HUES64 (cell line): ENCODE results near the gene AP2M1.
A peak's percentile ranks its signal among the peaks of the same experiment; 100 is the strongest.

Source experiments
- H3K27ac ChIP-seq: 2 replicates; pipeline ENCODE4 v1.7.0; 2013; ENCODE audit warnings: low read depth, low read length, inconsistent platforms
- H3K27me3 ChIP-seq: 2 replicates; pipeline ENCODE4 v1.6.1; 2013; ENCODE audit warnings: mild to moderate bottlenecking, low read length; ENCODE audit not compliant: insufficient read depth
- H3K36me3 ChIP-seq: 2 replicates; pipeline ENCODE4 v1.6.1; 2013; ENCODE audit warnings: mild to moderate bottlenecking, low read length; ENCODE audit not compliant: insufficient read depth
- H3K4me1 ChIP-seq: 2 replicates; pipeline ENCODE4 v1.6.1; 2013; ENCODE audit warnings: mild to moderate bottlenecking, low read length, moderate library complexity; ENCODE audit not compliant: insufficient read depth
- H3K4me3 ChIP-seq: 2 replicates; pipeline ENCODE4 v1.5.1; 2013; ENCODE audit warnings: mild to moderate bottlenecking, low read length, moderate library complexity
- H3K9ac ChIP-seq: 2 replicates; pipeline ENCODE4 v1.6.1; 2013; ENCODE audit warnings: mild to moderate bottlenecking, low read depth, low read length
- H3K9me3 ChIP-seq: 2 replicates; pipeline ENCODE4 v1.6.1; 2013; ENCODE audit warnings: low read depth, low read length; ENCODE audit not compliant: insufficient read depth
- WGBS: fragments of 150-250, 120-280 bp; methylation state at CpG from one replicate; pipeline ENCODE4 v1.1.7; 2013; ENCODE audit warnings: missing lambda C conversion rate; 5-methylcytosine and 5-hydroxymethylcytosine counted together

Gene AP2M1

DNA sequence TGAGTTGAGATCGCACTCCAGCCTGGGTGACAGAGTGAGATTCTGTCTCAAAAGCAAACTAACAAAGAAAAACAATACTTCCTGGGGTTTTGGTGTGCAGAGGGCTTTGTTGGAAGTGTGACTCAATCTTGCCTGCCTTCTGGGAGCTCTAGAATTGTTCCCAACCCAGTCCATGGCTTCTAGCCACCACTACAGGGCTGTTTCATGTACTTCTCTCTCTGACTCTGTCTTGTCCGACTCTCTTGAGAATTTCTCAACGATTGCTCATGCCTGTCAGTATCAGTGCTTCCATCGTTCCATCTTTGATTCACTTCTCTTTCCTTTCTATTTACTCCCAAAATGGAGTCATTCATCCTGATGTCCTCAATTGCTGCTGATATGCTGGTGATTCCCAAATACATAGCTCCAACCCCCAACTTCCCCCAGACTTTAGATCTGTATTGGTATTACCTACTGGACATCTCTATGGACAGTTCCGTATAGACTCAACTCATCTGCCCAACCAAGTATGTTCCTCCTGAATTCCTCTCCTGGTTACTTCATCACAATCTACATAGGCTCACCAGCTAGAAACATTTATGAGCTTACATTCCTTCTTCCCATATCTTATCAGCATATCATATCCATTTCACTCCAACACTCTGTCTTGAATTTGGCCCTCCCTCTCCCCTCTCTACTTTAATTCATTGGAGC lies 1.8 kb upstream of the AP2M1 start:
- H3K4me1 ChIP-seq = peaks cover 16% of the 10 kb centered on the region
- H3K4me3 ChIP-seq = no peak overlapping the region
- H3K27me3 ChIP-seq = no peaks in the 10 kb centered on the region
- WGBS = 95% methylated on average over 5 of the region's 5 CpGs
- no peak overlapping the region for H3K9ac ChIP-seq
- no peaks in the 10 kb centered on the region for H3K9me3 ChIP-seq
- peaks cover 50% of the 10 kb centered on the region for H3K36me3 ChIP-seq
- H3K27ac ChIP-seq = no peak overlapping the region

DNA sequence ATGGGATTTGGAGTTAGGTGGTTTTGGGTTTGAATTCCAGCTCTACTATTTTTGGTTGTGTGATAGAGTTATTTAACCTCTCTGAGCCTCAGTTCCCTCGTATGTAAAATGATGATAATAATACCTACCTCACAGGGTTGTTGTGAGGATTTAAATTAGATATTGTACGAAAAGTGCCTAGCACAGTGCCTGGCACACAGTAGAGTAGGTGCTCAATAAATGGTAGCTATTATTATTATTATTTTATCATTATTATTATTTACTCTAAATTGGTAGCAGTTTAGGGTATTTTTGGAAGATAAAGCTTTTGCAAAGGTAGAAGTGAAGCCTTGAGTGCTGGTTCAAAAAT lies 1.3 kb upstream of the AP2M1 start:
- no CpG with 5 or more reads among the region's 2 CpGs for WGBS
- Histone ChIP-seq H3K4me1 (peaks cover 16% of the 10 kb centered on the region), H3K4me3 (no peak overlapping the region), H3K27me3 (no peaks in the 10 kb centered on the region), H3K27ac (no peak overlapping the region), H3K9me3 (no peaks in the 10 kb centered on the region), H3K9ac (no peak overlapping the region), H3K36me3 (peaks cover 50% of the 10 kb centered on the region)

DNA sequence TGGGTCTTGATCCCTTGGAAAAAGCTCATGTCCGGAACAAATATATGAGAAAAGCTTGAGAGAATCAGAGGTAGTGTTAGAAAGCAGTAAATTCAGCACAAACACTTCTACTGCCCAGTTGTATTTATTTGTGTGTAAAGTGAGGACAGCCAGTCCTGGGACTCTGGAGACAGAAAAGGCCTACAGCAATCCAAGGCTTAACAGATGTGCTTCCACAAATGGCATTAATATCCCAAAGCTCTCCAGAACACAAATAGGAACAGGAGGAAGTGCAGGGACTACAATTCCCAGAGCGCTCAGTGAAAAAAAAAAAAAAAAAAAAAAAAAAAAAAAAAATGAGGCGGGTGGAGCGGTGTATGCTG lies 390 bp upstream of the AP2M1 start:
- Histone ChIP-seq H3K27me3 (no peaks in the 10 kb centered on the region), H3K36me3 (peaks cover 50% of the 10 kb centered on the region), H3K9ac (no peak overlapping the region), H3K9me3 (no peaks in the 10 kb centered on the region), H3K4me1 (peaks cover 16% of the 10 kb centered on the region), H3K27ac (no peak overlapping the region), H3K4me3 (peak overlapping the region; percentile 18; the same call in 1 of the 2 replicates)
- WGBS = 0% methylated on average over 3 of the region's 4 CpGs

DNA sequence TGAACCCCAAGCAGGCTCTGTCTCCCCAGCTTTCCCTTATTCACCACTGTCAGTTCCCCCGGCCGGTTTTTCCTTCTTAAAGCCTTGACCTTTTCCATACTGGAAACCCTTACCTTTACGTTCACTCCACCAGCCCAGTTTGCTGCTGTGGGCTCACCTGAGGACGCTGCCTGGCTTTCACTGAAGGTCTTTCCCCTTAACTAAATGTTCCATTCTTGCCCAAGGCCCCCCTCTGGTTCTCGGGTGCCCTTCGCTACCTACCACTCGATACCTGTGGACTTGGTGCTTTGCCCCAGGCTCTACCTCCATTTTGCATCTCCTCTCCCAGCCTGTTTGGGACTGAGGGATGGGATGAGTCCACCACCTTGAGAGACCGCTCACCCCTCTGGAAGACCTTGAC lies 851 bp downstream of the AP2M1 start:
- Histone ChIP-seq H3K4me1 (peaks cover 16% of the 10 kb centered on the region), H3K9me3 (no peaks in the 10 kb centered on the region), H3K36me3 (peaks cover 53% of the 10 kb centered on the region), H3K4me3 (peak overlapping the region; percentile 97), H3K27ac (peak overlapping the region; percentile 98), H3K9ac (peak overlapping the region; percentile 89), H3K27me3 (no peaks in the 10 kb centered on the region)
- 5% methylated on average over 8 of the region's 8 CpGs for WGBS

DNA sequence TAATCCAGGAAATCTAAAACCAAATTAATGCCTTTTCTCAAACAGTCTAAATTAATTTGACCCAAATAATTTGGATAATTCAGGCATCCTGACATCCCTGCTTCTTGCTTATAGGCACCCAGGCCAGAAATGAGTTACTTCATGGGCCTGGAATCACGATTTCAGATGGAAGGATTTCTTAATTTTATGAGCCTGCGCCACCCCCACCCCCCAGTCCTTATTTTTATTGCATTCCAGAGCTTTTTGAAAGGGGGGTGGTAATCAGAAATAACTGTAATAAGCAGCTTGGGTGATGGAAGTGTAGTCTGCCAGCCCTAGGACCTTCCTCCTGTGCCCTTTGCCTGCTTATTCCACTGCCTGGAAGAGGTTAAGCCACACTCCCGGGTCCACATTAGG lies 1.3 kb downstream of the AP2M1 start:
- Histone ChIP-seq H3K27ac (peak overlapping the region; percentile 98), H3K9me3 (no peaks in the 10 kb centered on the region), H3K27me3 (no peaks in the 10 kb centered on the region), H3K4me3 (peak overlapping the region; percentile 97), H3K4me1 (peaks cover 16% of the 10 kb centered on the region), H3K36me3 (peaks cover 55% of the 10 kb centered on the region), H3K9ac (peak overlapping the region; percentile 89)
- WGBS = 0% methylated on average over 1 of the region's 3 CpGs

DNA sequence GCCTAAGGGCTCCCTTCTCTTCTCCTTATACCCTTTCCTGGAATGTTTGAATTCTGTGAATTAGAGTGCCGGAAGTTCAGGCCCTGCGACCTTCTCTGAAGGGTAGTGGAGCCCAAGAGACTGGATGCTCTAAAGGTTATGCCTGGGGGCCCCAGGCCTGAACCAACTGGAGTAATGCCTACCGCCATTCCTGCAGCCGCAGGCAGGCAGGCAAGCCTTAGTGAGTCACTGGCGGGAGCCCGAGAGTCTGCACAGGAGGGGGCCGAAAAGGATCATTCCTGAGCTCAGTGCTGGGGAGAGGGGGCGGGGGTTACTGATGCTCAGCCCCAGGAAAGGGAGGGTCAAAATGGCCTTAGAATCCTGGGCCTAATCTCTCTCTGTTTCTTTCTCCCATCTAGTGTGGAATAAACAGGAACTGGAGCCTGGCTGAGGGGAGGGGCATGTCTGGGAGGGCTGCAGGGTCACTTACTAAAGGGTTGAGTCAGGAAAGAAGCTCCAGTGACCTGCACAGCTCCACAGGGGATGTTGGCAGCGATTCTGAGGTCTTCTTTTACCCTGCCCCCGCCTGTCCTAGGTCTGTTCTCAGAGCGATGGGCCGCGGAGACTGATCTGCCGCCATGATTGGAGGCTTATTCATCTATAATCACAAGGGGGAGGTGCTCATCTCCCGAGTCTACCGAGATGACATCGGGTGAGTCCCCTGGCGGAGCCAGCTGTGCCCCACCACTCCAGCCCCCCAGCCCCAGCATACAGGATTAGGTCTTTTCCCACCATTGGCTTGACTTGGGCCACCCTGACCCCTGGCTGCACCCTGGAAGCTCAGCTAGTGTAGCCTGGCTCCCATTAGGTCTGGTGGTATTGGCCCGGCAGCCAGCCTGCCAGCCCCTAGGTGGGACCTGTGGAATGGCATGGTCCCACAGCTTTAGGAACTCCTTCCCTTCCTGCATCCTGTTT lies 2.0 kb downstream of the AP2M1 start:
- H3K4me3 ChIP-seq = peak overlapping the region; percentile 97
- H3K27ac ChIP-seq = peak overlapping the region; percentile 98
- H3K4me1 ChIP-seq = peaks cover 16% of the 10 kb centered on the region
- H3K9ac ChIP-seq = peak overlapping the region; percentile 89
- no peaks in the 10 kb centered on the region for H3K9me3 ChIP-seq
- WGBS = 17% methylated on average over 19 of the region's 19 CpGs
- H3K36me3 ChIP-seq = peaks cover 55% of the 10 kb centered on the region
- H3K27me3 ChIP-seq = no peaks in the 10 kb centered on the region

DNA sequence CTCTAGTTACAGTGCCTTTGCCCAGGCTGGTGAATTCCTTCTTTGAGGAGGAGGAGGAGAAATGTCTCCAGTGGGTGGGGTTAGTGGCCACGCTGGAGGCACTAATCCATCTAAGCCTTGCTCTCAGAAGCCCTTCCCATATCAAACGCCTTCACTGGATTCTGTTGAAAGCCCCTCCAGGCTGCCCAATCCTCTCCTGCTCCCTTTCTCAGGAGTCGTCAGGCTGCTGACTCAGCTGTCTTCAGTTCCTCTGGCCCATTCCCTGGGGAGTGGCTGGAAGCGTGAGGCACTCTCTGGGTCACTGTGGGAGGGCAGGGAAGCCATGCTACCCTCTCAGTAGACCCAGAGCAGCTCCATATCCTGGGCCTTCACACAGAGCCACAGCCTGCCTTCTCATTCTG lies 2.7 kb downstream of the AP2M1 start:
- Histone ChIP-seq H3K9me3 (no peaks in the 10 kb centered on the region), H3K27ac (peak overlapping the region; percentile 98), H3K27me3 (no peaks in the 10 kb centered on the region), H3K36me3 (peaks cover 55% of the 10 kb centered on the region), H3K4me1 (peaks cover 16% of the 10 kb centered on the region), H3K4me3 (peak overlapping the region; percentile 97), H3K9ac (peak overlapping the region; percentile 89)
- 59% methylated on average over 4 of the region's 4 CpGs for WGBS

DNA sequence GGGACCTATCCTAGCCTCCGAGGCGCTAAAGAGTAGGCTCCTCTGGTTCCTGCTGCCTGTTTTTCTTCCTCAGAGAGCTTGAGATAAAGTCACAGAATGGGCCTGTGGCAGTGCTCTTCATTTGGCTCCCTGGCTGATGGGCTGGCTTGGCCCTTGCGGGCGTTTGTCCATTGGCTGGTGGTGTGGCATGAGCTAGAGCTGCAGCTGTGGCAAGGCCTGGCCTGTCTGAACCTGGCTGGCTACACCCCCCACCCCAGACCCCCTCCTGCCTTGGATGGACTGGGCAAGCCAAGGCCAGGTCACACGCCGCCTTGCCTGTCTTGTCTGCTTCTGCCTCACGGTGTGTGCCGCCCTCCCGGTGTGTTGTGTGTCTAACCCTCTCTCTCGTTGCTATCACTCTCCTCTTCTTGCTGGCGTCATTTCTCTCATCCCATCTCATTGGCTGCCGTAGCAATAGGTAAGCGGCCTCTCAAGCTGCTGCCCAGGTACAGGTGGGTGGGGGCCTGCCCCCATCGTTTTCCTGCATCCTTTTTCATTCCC lies 3.2 kb downstream of the AP2M1 start:
- H3K36me3 ChIP-seq = peaks cover 60% of the 10 kb centered on the region
- peak overlapping the region; percentile 89; the same call in 1 of the 2 replicates for H3K9ac ChIP-seq
- no peaks in the 10 kb centered on the region for H3K27me3 ChIP-seq
- H3K4me1 ChIP-seq = peaks cover 16% of the 10 kb centered on the region
- no peaks in the 10 kb centered on the region for H3K9me3 ChIP-seq
- WGBS = 91% methylated on average over 14 of the region's 14 CpGs
- H3K4me3 ChIP-seq = peak overlapping the region; percentile 97; the same call in 1 of the 2 replicates
- H3K27ac ChIP-seq = peak overlapping the region; percentile 98

DNA sequence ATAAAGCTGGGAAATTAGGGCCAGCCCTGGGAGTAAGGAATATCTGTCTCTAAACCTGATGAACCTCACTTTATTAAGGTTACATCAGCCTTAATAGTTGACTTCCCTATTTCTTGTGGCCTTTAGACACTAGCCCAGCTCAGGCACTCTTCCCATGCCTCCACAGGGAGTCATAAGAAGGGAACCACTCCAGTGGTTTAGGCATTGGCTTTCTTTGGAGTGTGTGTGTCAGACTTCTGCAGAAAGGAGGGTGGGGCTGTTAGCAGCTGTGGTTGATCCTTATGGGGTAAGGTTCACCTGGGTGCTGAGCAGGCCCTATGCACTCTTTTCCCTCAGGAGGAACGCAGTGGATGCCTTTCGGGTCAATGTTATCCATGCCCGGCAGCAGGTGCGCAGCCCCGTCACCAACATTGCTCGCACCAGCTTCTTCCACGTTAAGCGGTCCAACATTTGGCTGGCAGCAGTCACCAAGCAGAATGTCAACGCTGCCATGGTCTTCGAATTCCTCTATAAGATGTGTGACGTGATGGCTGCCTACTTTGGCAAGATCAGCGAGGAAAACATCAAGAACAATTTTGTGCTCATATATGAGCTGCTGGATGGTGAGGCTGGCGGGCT lies 4.0 kb downstream of the AP2M1 start:
- no peak overlapping the region for H3K27ac ChIP-seq
- 95% methylated on average over 13 of the region's 13 CpGs for WGBS
- no peaks in the 10 kb centered on the region for H3K9me3 ChIP-seq
- H3K36me3 ChIP-seq = peaks cover 68% of the 10 kb centered on the region
- no peak overlapping the region for H3K9ac ChIP-seq
- H3K4me1 ChIP-seq = peaks cover 16% of the 10 kb centered on the region
- H3K4me3 ChIP-seq = no peak overlapping the region
- no peaks in the 10 kb centered on the region for H3K27me3 ChIP-seq

DNA sequence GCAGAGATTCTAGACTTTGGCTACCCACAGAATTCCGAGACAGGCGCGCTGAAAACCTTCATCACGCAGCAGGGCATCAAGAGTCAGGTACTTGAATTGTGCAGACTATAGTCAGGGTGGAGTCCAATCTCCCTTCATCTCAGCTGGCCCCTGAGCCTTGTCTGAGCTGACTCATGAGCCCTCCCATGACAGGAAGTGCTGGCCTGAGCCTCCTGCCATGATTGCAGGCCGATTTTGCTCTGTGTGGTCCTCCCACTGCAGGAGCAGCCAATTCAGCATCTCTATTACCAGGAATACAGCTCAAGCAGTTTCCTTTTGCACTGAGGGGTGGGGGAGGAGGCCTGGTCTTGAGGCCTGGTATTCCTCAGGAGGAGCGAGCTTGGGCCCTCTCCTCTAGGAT lies 5.5 kb downstream of the AP2M1 start:
- Histone ChIP-seq H3K9me3 (no peaks in the 10 kb centered on the region), H3K9ac (no peak overlapping the region), H3K36me3 (peaks cover 81% of the 10 kb centered on the region), H3K27me3 (no peaks in the 10 kb centered on the region), H3K4me3 (no peak overlapping the region), H3K4me1 (peaks cover 25% of the 10 kb centered on the region), H3K27ac (no peak overlapping the region)
- 93% methylated on average over 6 of the region's 6 CpGs for WGBS

DNA sequence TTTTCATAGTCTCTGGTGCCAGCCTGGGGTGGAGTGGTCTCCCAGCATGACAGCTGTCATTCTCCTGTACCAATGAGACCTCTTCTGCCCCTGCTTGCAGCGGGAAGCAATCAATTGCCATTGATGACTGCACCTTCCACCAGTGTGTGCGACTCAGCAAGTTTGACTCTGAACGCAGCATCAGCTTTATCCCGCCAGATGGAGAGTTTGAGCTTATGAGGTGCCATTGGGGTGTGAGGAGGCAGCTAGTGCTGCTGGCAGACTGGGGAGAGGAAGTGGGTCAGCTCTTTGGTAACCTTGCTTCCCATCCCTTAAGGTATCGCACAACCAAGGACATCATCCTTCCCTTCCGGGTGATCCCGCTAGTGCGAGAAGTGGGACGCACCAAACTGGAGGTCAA lies 6.9 kb downstream of the AP2M1 start:
- Histone ChIP-seq H3K4me1 (peaks cover 21% of the 10 kb centered on the region), H3K27ac (no peak overlapping the region), H3K36me3 (peaks cover 81% of the 10 kb centered on the region), H3K9ac (no peak overlapping the region), H3K9me3 (no peaks in the 10 kb centered on the region), H3K4me3 (no peak overlapping the region), H3K27me3 (no peaks in the 10 kb centered on the region)
- WGBS = 94% methylated on average over 9 of the region's 9 CpGs
